Fibroblast of skin of scalp (primary cell): ENCODE results near the gene MAL. TPM values are rescaled to one million over a fixed set of nuclear protein-coding genes. Genes with fewer than 3 reads are reported as not detected.

Experiments used
- DNase-seq: peaks from one replicate; pipeline ENCODE4 v3.0.0-alpha.2; 2013
- polyA plus RNA-seq, 2 experiments: library from polyadenylated mRNA; unstranded; fragments of 120-200 nt; gene quantifications; one replicate each; pipeline ENCODE4 v1.2.1, GENCODE V29; 2013; ENCODE audit not compliant: insufficient read length in 2 of 2

Gene MAL
- polyA plus RNA-seq (2013, experiment 1 of 2; ENCODE audit: insufficient read length): not detected
- polyA plus RNA-seq (2013, experiment 2 of 2; ENCODE audit: insufficient read length): 1.6 TPM

DNA sequence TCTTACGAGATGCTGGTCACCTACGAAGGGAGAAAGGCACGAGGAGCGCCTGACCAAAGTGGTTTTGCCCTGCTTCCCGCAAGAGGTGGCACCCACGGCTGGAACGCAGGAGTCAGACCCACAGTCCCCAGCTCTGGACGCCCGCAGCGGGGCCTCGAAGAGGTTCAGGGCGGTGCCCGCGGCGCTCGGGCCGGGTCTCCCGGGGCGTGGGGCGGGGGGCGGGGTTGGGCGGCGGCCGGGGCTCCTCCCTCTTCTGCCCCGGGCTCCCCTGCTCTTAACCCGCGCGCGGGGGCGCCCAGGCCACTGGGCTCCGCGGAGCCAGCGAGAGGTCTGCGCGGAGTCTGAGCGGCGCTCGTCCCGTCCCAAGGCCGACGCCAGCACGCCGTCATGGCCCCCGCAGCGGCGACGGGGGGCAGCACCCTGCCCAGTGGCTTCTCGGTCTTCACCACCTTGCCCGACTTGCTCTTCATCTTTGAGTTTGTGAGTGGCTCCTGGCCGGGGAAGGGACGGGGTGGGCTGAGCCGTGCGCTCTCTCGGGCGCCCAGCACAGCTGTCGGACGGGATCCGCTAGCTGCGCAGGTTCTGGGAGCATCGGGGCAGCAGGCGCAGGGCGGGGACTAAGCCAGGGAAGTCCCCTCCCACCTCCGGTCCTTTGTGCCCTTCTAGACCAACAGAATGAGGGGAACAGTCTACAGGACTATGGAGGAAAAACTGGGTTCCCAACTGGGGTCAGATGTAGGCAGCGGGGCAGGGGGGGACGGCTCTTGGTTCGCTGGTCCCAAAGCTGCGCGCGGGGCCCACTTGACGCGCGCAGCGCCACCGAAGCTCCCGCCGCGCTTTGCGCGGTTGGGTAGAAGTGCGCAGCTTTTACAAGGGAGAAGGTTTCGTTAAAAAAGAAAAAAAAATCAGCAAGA is at the start of gene MAL:
MAL (plus strand) TSS at position 303 of the 914 bp plus-strand sequence; CDS start at position 388, 85 bp downstream.
- no peak for DNase-seq

DNA sequence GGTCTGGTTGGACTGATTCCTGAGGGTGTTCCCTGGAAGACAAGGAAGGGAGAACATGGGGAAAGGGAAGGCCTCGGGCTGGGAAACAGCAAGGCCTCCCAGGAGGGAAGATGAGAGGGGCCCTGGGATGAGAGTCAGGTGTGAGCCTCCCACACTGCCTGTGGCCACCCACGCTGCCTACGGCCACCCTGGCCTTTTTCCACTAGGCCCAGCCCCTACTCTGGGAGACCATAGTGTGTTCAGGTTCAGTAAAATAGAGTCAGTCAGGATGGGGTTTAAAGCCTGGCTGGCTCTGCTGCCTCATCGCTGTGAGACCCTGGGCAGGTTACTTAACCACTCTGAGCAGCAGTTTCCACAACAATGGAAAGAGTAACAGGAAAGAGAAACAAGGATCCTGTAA is 47.7 kb upstream of the MAL start:
- no peak for DNase-seq

DNA sequence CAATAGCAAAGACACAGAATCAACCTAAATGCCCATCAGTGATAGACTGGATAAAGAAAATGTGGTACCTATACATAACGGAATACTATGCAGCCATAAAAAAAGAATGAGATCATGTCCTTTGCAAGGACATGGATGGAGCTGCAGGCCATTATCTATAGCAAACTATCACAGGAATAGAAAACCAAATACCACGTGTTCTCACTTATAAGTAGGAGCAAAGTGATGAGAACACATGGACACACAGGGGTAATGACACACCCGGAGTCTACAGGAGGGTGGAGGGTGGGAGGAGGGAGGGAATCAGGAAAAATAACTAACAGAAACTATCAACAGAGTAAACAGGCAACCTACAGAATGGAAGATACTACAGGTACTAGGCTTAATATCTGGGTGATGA is 46.6 kb upstream of the MAL start:
- DNase-seq: no peak

DNA sequence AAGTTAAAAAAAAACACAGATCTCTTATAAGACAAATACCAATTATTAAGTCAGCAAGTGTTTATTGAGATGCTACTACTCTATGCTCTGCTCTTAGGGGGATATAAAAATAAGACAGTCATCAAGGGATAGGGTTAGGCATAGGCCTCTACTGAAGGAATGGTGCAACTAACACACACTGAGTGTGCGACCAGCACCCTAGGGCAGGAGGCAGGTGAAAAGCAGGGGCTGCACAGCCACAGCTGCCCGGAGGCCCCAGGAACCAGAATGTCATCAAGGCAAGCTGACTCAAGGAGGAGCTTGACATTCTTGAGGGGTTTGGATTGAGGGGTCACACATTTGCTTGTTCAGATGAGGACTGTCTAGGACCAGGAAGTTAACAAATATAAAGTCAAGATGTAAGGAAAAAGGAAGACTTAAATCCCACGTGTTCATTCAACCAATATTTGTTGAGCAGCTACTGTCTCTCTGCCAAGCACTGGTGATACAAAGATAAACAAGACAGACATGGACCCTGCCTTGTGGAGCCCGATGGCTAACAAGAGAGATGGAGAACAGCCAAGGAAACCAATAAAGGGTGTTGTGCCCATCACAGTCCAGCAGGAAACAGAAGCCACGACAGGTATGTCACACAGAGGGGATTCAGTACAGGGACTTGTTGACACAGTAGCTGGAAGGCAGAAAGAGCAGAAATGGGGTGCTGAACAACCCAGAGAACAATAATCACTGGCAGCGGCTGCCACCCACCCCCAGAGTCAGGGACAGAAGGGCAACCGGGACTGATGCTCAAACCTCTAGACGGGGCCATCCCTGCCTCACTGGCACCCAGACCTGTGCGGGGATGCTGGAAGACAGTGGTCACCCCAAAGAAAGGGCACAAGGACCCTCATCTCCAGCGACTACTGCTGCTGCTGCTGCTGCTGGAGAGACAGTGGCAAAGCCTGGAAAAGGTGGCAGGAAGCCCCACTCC is 45.8 kb upstream of the MAL start:
- DNase-seq: no peak

DNA sequence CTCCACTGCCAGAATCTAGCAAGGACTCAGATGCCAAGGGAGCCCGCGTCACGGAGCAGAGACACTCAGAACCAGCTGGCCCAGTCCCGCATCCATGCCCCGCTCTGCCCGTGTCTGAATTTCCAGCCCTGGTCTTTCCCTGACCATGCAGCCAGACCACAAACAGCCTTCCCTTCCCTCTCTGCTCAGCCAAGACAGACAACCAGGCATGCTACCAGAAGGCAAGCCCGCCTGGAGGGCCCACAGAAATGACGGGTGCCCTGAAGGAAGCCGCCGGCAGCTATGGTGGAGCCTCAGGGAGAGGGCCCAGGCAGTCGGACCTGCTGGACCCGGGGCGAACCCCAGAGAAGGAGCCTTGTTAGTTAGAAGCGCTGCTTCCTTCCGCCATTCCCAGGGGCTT is 45.1 kb upstream of the MAL start:
- no peak for DNase-seq

DNA sequence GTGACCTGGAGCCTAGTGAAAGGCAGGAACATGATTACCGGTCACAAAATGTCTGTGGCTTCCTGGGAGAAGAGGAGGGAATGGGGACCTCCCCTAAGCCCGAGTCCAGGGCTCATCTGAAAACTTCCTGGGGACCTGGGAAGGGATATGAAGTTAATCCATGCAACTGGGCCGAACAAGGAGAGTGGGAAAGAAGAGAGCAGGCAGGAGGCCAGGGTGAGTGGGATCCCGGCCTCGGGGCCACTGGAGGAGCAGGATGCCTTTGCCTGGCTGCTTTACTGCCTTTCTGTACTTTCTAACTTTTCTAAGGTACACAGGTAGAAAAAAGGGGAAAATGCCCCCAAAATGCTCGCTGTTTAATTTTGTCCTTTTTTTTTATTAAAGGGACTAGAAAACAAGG is 43.4 kb upstream of the MAL start:
- DNase-seq: no peak

DNA sequence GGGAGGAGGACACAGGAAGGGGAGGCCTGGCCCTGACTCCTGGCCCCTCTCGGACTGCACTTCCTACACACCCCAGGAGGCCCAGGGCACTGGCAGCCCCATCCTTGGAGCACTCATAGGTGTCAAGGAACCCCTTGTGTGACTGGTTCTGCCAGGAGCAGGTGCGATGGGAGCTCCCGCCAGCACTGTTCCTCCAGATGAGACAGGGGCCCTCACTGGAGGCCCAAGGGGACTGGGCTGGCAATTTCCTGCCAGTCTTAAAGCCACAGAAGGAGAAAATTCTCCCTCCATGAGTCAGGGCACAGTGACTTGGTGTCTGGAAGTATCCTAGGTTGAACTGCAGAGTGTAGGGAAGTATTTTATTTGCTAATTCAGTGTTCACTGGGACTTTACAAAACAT is 42.8 kb upstream of the MAL start:
- peak; percentile 19 for DNase-seq

DNA sequence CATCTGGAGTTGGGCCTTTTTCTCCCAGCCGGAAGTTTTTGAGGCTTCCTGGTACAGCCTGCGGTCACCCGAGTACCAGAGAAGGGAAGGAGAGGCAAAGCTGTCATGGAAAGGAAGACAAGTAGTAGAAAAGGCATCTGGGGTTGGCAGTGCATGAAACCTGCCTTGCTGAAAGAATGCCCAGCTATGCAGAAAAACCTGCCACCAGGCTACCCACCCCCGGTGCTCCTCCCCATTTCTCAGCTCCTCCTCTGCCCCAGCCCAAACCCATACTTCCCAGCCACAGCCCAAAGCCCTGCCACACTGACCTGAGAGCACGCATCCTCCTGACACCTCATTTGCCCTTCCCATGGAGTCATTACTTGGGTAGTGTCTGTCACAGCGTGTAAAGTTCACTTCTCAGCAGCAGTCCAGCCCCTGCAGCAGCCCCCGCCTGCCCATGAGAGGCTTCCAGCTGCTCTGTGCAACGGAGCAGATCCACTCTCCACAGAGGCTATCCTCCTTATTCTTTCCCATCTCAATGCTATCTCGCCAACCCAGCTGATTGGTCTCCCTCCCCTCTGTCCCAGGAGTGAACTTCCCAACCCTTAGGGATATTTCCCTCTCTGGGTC is 40.4 kb upstream of the MAL start:
- DNase-seq: no peak

DNA sequence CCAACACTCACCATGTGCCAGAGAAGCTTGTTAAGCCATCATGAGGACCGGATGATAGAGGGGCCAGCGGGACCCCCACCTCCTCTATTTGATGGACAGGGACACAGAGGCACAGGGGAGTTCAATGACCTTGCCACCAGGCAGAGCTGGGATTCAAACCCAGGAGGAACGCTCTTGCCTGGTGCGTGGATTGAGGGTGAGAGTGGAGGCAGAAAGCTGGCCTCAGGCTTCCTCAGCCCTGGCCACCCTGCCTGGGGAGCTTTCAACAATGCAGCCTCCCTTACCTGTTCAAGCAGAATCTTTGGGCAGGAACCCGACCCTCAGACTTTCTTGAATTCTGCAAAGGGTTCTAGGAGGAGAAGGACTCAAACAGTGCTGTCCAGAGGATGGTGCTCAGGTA is 39.9 kb upstream of the MAL start:
- no peak for DNase-seq

DNA sequence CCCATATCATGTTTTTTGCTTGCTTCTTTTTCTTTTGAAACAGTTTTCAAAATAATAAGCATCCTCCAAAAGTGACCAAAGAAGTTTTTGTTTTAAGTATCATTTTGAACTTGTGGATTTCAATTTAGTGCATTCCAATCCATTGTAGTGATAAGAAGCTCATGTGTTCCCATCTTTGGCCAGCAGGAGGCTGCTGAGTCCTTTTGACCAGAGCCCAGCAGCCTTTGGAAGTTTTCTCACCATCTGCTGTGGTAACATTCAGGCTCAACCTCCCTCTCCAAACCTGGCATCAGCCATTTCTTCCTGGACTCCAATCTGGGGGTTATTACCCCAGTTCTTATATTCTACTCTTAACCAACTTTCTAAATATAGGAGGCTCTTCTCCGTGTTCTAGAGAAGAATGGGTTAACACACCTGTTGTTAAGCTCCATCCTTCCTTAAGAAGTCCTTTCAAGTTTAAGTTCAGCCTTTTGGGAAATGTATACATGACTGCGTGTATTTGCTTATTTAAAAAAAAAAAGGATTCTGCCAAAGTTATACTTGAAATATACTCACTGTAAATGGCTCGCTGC is 39.0 kb upstream of the MAL start:
- DNase-seq: peak; percentile 58

DNA sequence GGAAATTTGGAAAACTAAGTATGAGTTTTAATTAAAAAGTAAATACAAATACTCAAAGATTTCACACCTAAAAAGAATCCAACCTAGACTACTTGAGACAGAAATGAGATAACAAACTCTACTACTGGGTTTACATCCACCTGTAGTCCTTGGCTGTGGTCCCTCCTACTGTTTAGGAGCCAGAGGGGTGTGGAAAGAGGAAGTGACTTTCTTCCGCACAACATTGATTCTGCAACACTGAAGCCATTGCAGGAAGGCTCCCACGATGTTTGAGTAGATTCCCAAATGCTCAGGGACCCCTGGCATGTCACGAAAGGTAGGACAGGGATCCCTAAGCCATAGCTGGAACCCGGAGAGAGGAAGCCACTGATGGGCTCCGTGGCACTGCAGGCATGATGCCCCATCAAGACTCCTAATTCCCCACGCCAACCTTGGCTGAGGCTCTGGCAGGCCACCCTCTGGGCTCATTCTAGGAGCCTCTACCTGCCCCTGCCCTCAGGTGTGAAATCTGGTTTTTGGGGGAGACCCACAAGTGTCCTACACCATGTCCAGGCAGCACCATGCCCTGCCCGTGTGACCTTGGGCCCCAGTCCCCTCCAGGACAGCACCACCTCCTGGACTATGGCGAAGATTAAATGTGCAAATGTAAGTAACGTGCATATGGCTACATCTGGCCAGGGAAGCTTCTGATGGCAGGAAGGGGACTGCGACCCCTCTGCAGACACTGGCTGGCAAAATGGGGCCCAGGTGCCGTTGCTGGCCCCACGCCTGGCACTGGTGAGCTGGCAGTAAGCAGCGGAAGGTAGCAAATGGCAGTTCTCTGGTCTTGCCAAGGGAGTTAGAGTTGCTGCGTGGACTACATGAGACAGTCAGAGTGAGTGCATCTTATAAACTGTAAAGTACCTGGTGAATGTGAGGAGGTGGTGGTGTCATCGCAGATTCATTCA is 38.2 kb upstream of the MAL start:
- no peak for DNase-seq

DNA sequence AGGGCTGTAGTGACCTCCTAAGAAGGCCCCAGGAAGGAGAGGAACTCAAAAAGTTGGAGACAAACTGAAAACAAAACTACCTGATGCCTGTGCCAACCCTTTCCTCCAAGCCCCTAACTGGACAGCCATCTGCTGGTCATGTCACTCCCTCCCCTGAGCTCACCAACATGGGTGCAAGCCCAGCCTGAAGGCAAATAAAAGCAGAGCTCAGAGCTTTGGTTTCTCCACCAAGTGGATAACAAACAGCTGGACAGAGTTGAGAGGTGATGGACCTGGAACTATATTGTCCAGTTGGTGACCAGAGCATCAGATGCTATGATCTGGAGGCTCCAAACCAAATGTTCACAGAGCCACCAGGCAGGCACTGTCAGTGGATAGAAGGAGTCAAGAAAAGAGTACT is 34.6 kb upstream of the MAL start:
- DNase-seq: no peak

DNA sequence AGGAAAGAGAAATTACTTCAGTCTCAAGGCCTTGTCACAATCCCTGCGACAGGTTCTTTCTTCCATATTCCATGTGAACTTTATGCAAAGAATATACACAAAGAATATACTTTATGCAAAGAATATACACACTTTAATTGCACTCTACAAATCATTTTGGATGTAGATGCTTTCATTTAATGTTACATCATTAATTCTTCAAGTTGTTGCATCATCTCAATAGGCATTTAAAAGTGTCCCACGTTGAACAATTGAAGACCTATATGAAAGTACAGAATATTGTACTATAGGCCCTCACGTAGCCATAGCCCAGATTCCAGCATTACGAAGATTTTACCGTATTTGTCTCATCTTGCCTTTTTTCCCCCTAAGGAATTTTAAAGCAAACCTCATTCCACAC is 33.1 kb upstream of the MAL start:
- DNase-seq: no peak

DNA sequence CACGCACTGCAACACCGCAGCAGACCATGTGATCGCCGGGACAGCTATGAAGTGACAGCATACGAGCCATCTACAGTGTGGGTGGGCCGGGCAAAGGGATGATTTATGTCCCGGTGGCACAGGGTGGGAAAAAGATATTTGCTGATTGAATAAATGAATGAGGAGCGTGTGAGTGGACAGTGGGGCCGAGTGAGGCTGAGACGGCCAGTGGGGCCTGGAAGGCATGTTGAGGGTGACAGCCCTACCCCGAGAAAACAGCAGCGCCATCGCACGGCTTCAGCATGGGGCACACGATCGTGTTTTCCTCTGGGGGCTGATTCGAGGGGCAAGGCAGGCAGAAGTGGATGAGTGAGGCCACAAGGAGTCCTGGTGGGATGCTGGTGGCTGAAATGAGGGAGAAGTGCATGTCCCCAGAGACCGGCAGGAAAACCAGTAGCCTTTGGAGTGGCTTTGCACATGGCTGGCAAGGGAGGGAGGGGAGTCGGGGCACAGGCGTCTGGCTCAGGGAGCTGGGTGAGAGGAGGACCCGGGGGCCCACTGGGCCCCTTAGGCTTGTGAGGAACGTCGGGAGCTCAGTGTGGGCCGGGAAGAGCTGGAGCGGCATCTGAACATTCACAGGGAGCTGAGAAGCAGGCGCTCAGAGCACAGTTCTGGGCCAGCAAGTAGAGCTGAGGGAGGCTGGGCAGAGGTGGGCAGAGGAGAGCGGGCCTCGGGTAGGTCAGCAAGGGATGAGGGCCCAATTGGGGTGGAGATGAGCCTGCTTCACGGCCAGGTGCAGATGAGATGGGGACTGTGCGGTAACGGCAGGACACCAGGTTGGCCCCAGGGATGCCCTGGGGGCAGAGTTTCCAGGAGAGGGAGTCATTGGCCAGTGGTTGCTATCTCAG is 32.1 kb upstream of the MAL start:
- no peak for DNase-seq

DNA sequence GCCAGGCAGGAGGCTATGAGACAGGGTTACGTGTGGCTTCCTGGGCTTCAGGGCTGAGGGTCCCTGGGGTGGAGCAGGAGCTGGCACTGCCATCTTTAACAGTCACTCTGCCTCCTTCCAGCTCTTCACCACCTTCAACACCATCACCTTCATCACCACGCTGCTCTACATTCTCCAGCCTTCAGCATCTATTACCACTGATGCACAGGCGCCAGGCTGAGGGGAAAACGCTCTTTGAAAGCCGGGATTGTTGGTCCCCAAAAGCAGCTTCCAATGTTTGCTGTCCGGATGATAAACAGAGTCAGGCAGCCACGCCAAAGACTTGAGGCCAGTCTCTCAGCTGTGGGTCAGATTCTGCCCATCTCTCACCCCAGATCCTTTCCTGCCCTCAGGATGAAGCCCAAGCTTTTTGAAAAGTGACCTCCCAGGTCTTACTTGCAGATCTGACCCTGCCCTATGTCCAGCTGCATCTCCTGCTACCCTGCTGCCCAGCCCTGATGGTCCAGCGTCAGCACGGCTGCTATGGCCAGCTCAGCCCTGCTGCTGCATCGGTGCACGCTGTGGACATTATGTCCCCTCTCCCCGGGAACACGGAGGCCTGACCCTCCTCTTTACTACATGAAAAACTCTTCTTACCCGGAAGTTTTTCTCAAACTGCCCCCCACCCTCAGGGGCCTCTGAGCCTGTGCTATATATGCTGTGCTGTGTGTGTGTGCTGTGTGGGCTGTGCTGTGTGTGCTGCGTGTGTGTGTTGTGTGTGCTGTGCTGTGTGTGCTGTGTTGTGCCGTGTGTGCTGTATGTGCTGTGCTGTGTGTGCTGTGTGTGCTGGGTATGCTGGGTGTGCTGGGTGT is 31.2 kb upstream of the MAL start:
- DNase-seq: no peak

DNA sequence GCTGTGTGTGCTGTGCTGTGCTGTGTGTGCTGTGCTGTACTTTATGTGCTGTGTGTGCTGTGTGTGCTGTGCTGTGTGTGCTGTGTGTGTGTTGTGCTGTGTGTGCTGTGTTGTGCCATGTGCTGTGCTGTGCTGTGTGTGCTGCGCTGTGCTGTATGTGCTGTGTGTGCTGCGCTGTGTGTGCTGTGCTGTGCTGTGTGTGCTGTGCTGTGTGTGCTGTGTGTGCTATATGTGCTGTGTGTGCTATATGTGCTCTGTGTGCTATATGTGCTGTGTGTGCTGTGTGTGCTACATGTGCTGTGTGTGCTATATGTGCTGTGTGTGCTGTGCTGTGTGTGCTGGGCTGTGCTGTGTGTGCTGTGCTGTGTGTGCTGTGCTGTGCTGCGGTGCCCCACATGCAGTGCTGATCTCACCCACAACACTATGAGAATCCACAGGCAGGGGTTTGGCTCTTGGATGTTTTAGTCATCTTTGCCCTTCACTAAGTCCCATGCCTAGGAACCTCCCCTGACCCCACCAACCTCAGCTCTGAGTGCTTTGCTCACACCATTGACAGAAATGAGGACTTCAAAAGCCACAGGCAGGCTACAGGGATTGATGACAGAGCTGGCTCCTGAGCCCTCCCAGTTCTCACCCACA is 30.5 kb upstream of the MAL start:
- no peak for DNase-seq

DNA sequence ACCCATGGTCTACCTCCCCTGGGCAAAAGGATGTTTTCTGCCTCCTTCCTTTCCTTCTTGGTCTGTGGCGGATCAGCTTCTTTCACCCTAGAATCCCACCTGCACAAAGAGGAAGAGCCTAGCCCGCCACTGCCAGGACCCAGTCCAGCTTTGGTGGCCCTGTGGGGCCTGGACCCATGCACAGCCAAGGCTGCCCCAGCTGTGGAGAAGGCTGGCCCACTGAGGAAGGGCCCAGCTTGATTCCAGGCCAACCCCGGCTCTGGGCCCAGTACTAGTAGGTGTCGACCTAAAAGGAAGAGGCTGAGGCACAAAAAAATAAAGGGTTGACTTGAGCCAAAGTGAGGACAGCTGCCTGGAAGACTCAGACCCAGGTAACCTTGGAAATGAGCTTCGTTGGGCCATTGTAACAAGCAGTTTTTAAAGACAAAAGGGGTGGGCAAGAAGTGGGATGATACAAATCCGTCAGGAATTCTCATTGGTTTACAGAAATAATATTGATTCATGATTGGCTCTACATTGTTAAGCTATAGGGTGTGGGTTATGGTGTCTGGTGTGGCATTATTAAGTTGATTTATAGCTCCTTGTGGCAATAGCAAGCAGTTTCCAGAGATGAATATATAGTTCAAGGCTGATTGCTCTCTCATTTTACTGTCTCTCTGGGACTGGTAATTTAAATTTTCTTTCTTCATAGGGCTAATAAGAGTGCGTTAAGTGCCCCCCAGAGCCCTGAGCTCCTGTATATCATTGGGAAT is 29.8 kb upstream of the MAL start:
- DNase-seq: no peak
